HG03571 (cell line): Measurements from ENCODE around the gene COLEC11.
"Not testable (repeated sequence)": the region's sequence is repeated elsewhere in the genome, so short reads cannot be mapped to it uniquely, and the experiment has no call there.

Experiments used
- ATAC-seq: cut with Tn5 transposase; IDR thresholded peaks from one replicate; pipeline ENCODE4 v1.9.1; 2021; ENCODE audit not compliant: unreplicated experiment

Gene COLEC11

GRCh38 chr2:3622967-3623366 lies 28.1 kb downstream of the COLEC11 start:
- ATAC-seq, result no peak

GRCh38 chr2:3624059-3624794 lies 29.3 kb downstream of the COLEC11 start:
- no peak for ATAC-seq

DNA sequence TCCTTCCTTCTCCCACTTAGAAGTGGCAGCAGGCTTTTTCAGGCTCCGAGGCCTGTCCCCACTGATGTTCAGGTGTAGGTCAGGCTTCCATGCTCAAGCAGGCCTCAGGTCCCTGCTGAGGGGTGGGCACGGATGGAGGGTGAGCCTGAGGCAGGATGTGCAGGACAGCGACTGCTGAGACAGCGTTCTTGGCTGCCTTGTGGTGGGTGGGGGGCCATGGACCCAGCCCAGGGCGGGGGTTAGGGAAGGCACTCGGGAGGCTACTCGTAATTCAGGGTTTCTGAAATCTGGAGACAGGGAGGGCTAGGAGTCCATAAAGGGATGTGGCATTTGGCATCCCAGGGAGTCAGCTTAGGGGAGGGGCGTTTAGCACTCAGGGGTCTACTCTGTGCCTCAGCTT lies 30.3 kb downstream of the COLEC11 start:
- no peak for ATAC-seq

DNA sequence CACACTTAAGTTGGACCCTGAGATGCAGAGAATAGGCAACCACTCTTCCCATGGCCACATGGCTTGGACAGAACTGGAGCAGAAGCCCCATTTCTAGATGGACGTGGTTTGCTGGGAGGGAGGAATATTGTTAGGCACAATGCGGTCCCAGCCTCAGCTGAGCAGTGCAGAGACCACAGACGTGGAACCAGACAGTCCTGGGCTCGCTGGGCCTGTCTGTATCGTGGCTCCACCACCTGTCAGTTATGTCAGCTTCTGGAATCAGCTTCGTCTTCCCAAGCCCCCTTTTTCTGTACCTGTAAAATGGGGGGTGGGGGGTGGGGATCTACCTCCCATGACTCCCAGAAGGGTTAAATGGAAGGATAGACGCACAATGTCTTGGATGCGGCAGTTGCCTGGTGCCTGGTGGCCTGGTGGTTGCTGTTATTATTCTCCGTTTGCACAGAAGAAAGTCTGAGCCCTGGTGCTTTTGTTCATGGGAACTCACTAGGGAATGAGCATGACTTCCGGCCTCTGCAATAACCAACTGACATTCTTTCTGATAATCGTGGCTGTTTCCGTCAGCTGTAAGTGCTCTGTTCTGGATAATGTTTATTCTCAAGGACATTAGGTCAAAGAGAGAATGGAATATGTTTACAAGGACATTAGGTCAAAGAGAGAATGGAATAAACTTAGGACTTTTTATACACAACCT lies 31.4 kb downstream of the COLEC11 start:
- no peak for ATAC-seq

DNA sequence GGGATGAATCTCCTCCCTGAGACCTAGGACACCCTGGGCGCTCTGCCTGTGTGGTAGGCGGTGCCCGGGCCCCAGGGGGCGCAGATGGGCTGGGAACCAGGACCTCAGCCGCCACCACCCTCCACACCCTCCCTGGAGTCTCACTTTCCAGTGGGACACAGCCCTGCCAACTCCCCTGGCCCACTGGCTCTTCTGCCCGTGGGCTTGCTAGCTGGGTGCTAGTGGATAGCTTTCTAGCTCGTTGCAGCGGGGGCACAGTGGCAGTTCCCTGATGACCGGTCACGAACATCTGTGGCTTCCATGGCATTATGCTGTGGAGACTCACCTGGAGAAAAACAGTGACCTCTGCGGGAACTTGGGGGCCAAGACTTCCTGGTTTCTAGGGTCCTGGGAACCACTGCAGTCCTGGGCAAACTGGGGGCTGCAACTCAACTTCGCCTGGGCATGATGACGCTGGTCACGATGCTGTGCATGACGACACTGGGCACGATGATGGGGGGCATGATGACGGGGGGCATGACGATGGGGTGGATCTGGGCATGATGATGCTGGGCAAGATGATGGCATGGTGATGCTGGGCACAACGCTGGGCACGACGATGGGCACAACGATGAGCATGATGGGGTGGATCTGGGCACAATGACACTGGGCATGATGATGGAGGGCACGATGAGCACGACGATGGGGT lies 32.0 kb downstream of the COLEC11 start:
- ATAC-seq, result no peak

- no peak for ATAC-seq
Observed at GRCh38 chr2:3627500-3628100, 32.7 kb downstream of the COLEC11 start.

DNA sequence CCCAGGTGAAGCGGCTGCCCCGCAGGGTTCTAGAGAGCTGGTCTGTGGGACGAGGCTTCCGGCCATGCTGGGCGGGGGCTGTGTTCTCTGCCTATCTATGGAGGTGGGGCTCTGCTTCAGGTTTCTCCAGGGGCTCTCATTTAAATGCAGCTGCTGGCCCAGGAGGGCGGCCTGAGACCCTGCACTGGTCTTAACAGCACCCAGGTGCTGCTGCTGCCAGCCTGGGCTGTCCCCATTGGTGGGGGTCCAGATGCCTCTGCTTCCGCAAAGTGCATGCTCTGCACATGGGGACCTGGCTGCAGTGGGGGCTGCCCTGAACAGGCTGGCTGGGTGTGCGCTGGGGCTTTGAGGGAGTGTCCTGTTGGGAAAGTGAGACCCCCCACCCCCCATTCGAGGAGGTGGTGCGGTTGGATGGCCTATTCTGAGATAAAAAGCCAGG lies 33.3 kb downstream of the COLEC11 start:
- ATAC-seq, result no peak

DNA sequence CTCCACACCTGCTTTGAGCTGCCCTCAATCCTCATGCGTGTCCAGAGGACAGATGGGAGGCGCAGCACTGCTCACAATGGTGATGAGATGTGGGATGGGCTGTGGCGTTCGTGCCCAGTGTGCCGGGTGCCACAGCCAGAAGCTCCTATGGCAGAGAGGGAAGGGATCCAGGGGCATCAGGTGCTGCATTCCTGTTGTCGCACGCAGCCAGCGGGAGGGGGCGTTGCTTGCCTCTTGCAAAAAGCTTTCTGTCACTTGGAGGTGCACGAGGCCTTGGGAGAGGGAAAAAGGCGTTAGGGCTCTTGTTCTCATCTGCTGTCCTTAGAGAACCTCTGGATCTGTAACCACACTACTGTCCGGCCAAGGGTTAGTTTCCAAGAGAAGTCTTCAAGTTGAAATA lies 33.9 kb downstream of the COLEC11 start:
- no peak for ATAC-seq

DNA sequence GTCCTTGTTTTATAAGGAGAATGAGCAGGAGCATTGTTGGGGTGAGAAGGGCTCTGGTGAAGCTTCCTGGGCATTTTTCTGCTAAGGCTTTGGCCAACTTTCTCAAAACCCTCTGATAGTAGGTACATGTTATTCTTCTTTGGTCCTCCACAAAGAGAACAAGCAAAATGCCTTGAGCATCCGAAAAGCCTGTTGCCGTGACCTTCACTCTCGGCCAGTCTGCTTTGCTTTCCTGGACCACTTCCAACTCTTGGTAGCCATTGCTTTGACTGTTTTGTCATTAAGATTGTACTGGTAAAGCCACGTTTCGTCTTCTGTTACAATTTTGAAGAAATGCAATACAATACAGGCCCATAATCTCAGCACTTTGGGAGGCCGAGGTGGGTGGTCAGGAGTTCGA lies 35.7 kb downstream of the COLEC11 start:
- no peak for ATAC-seq

DNA sequence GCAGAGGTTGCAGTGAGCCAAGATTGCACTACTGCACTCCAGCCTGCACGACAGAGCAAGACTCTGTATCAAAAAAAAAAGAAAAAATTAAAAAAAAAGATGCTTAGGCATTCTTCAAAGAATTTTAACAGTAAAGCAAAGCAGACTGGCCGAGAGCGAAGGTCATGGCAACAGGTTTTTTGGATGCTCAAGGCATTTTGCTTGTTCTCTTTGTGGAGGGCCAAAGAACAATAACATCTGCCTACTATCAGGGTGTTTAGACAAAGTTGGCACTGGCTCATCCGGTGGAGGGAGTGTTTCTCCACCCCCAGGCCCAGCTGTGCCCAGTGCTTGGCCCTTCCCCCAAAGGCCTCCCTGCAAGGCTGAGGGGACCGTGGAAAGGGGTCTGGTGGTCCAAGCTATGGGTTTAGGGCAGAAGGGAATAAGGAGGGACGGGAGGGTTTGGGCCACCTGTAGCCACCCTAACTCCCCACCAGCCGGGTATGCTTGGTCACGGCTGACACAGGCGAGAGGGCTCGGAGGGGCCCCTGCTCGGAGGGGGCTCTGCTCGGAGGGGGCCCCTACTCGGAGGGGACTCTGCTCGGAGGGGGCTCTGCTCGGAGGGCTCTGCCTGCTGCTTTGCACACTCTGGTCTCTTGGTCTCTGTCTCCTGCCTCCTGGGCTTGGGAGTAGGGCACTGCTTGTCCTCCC lies 36.4 kb downstream of the COLEC11 start:
- no peak for ATAC-seq

DNA sequence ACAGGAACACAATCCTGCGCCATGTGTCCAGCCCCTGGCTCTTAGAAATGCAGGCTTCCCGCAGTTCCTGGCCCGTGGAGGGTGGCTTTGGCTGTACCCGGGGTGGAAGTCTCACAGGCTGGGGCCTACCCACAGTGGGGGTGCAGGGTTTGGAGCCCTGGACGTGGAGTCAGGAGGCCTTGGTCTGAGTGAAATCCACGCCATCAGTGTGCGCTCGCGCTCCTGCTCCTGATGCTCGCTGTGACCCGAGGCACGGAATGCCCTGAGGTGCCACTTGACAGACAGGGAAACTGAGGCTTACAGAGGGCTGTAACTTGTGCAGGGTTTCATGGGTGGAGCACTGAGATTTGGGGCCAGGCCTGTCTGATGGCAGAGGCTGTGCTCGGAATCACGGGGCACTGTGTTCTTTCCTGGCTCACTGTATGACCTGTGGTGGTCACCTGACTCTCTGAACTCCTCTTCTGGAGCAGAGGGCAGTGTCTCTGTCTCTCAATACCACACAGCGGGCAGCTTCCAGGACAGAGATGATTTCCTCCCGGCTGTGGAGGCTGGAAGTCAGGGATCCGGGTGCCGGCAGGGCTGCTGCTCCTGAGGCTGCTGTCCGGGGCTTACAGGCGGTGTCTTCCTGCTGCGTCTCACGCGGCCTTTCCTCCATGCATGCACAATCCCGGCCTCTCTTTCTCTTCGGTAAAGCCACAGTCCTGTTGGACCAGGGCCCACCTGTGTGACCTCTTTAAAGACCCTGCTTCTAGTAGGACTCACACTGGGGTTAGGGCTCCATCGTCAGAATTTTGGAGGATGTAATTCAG lies 37.1 kb downstream of the COLEC11 start:
- no peak for ATAC-seq

DNA sequence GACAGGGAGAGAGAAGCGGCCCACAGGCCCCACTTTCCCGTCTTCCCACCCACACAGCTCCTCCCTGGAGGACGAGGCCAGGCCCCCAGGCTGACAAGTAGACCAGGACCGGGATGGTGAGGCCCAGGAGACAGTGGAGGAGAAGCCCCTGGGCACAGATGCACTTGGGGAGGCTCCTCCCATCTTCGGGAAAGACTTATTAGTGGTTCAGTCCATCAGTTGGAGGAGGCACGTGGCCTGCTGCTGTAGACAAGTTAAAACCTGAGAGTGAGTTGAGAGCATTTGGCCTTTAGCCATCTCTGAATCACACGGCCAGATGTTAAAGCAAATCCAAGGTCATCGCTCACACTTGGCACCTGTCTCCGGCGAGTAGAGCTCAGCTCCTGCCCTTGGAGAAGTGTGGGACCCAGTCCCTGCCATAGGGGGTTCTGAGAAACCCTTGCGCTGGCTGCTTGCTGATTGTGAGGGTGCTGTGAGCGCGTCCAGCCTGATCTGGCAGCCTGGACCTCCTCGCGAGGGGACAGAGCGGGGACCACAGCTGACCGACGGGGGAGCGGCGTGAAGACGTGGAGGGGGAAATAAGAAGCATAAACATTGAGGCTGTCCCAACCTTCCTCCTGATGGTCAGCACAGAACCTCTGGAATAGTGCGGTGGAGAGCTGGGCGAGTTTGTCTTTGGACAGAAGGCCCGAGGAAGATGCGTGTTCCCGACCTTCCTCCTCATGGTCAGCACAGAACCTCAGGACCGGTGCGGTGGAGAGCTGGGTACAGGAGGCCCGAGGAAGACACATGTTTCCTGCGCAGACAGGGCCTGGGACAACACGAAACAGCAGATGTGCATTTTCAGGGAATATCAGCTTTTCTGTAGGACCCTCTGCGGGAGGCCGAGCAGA lies 38.4 kb downstream of the COLEC11 start:
- ATAC-seq, result no peak

DNA sequence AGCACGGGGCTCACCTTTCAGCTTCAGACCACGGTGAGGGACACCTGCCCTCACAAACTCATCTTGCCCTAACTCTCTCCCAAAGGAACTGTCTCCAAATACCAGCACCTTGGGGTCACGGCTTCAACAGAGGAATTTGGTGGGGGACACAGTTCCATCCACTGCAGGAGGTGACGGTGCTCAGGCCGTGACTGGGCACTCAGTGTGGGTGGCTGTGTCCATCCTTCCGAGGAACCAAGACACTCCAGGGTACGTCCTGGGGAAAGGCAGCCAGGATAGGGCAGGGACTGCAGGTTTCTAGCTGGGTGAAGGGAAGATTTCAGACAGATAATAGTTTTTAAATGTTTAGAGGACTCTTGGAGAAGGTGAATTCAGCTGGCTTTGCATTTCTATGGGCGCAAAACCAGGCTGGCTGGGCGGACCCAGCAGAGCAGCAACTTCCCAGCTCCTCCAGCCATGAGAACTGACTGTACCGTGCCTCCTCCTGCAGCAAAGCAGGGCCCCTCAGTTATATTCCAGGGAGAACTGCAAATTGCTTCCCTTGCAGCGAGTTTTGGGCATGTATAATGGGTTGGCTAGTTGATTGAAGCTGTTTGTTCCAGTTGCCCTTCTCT lies 39.2 kb downstream of the COLEC11 start:
- ATAC-seq, result no peak

DNA sequence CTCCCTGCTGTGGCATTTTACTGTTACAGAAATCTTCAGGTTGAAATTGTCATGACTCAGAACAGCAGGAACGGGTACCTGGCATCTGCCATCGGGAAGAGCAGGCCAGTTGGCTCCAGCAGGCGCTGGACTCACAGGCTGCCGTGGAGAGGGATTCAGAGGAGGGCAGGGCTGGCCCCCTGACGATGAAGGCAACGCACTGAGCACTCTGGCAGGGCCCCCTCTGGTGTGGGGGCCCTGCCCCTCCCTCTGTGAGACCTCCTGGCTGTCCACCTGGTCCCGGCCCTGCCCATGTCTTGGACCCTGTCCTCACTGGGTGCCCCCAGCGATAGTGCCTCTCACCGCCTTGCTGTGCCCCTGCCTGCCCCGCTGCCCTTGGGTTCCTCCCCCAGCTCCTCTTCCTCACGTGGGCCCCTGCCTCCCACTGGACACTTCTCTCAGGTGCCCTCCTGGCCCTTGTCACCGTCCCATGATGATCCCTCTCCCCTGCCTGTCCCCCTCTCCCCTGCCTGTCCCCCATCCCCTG lies 39.7 kb downstream of the COLEC11 start:
- ATAC-seq, result no peak

DNA sequence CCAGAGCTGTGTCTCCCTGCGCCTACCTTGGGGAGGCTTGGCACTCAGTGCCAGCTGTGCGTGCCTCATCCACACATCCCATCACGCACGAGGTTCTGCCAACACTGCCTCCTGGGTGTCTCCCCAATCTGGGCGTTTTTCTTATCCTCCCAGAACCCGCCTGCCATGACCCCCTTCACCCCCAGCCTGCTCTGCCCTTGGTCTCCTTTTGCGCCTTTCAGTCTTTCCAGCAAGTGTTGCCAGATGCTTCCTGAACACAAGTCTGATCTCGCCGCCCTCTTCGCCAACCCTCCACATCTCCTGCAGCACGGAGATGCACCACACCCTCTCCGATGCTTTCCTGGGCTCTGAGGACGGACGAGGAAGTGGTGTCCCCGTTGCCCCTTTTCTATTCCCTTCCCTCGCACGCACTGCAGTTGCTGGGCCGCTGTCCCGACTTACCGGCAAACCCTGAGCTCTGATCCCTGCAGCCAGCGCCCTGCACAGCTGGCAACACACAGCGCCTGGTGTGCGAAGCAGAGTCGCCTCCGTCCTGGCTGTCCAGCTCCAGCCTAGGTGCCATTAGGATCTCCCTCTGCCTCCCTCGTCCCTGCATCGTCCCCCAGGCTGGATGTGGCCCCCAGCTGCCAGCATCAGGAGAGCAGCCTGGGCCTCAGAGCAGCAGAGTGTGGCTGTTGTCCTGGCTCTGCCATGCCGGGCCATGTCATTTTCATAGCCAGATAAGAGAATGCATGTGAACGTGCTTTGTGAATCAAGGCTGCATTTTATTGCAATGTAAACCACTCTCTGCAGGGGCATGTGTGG lies 40.5 kb downstream of the COLEC11 start:
- ATAC-seq, result no peak

DNA sequence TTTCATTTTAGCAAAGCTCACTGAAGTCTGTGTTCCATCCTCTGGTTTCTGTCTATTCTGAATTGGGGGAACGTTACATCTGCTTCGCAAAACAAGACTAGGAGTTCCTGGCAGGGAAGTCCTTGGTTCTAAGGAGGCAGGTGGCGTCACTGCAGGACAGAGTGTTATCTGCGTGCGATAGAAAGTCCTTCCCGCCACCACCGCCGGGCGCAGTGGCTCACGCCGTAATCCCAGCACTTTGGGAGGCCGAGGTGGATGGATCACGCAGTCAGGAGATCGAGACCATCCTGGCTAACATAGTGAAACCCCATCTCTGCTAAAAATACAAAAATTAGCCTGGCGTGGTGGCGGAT lies 41.0 kb downstream of the COLEC11 start:
- ATAC-seq, result not testable (repeated sequence)

DNA sequence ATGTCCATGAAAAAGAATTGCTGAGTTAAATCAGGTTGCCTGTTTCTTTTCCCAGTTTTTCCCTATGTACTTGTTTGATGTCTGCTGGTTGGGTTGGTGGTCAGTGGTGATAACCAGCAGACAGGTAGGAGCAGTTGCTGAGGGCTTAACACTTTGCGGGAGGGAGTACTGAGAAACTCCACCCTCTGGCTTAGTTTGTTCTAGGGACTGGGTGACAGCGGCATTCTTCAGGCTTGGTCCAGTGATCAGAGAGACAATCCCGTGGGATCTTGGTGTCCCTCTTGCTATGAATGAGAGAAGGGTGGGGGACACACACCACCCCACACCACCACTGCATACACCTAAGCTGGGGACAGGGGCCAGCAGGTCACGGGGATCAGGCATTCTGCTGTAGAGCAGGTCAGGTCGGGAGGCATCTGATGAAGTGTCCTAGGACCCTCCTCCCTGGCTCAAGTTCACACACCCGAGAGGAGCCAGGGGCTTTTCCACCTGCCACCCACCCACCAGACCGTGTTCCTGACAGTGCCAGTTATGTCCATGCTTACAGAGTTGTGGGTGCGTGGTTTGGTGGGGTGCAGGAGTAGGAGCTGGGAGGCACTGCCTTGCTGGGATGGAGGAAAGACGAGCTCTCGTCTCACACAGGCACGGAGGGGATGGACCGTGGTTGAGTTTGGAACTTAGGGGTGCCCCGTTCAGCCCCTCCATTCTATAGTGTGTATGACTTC lies 41.8 kb downstream of the COLEC11 start:
- ATAC-seq, result no peak
